Ishikawa (cell line): ENCODE measurements around the gene HOXA7.

ENCODE experiments used
- EGR1 ChIP-seq: IDR thresholded peaks from 2 replicates; pipeline ENCODE4 v1.6.1; 2012
- EP300 ChIP-seq: IDR thresholded peaks from 2 replicates; pipeline ENCODE4 v1.6.1; 2012; ENCODE audit warnings: borderline replicate concordance
- NFIC ChIP-seq: IDR thresholded peaks from 2 replicates; pipeline ENCODE4 v1.6.1; 2012
- TAF1 ChIP-seq: IDR thresholded peaks from 2 replicates; pipeline ENCODE4 v1.6.1; 2012; ENCODE audit warnings: low read depth, mild to moderate bottlenecking
- YY1 ChIP-seq: IDR thresholded peaks from 2 replicates; pipeline ENCODE4 v1.6.1; 2012; ENCODE audit warnings: low read depth
- ZBTB7A ChIP-seq: IDR thresholded peaks from 2 replicates; pipeline ENCODE4 v1.6.1; 2012; ENCODE audit warnings: low read depth
- TF ChIP-seq, protein P1 (sequence below): IDR thresholded peaks from 2 replicates; pipeline ENCODE4 v1.6.1; 2012

DNA sequence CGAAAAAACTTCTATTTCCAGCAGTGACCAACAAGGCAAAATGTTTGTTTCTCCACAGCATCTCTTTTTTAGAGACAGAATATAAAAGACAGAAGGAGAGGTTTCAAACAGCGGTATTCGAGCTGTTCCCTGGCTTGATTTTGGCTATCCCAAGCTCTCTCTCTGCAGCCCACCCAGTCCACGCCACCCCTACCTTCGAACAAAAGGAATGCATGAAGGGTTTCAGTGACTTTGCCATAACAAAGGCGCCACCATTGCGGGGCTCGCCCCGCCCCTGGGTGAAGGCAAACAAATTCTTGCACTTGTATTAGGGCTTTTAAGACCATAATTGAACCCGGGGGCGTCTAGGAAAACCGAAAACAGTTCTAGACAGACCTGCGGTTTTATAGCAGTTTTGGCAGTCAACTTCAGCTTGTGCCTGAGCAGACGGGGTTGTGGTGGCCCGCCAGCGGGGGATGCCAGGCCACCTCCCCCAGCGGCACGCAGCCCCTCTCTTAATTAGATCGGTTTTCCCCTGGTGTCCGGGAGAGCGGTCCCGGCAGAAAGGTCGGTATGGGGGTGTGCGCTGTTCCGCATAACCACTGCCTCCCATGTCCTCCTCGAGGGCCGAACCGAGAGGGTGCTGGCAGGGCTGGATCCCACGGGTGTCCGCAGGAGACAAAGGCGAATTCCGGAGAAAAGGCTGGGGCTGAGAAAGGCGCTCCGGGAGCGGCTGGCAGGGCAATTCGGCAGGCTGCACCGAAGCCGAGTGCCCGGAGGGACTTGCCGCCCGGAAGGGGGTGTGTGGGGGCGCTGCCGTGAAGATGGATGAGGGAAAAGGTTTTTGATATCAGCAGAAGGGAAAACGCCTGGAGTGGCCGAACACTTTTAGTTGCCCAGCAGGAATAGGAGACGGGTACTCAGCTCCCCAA, 31.3 kb upstream of the HOXA7 start:
- TF ChIP-seq EP300, result no peak
- no peak for TF ChIP-seq TAF1
- no peak for TF ChIP-seq YY1
- TF ChIP-seq ZBTB7A, result no peak
- TF ChIP-seq, protein P1, sequence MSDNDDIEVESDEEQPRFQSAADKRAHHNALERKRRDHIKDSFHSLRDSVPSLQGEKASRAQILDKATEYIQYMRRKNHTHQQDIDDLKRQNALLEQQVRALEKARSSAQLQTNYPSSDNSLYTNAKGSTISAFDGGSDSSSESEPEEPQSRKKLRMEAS, result no peak
- no peak for TF ChIP-seq EGR1
- TF ChIP-seq NFIC, result no peak
